ENCODE data around the gene KPTN. TPM values are rescaled to one million over a fixed set of nuclear protein-coding genes. Genes with fewer than 3 reads are reported as not detected.
A peak's percentile ranks its signal among the peaks of the same experiment; 100 is the strongest.

The KPTN gene
- total RNA-seq, 1 donor from 2014 or later, result 9.1 TPM

DNA sequence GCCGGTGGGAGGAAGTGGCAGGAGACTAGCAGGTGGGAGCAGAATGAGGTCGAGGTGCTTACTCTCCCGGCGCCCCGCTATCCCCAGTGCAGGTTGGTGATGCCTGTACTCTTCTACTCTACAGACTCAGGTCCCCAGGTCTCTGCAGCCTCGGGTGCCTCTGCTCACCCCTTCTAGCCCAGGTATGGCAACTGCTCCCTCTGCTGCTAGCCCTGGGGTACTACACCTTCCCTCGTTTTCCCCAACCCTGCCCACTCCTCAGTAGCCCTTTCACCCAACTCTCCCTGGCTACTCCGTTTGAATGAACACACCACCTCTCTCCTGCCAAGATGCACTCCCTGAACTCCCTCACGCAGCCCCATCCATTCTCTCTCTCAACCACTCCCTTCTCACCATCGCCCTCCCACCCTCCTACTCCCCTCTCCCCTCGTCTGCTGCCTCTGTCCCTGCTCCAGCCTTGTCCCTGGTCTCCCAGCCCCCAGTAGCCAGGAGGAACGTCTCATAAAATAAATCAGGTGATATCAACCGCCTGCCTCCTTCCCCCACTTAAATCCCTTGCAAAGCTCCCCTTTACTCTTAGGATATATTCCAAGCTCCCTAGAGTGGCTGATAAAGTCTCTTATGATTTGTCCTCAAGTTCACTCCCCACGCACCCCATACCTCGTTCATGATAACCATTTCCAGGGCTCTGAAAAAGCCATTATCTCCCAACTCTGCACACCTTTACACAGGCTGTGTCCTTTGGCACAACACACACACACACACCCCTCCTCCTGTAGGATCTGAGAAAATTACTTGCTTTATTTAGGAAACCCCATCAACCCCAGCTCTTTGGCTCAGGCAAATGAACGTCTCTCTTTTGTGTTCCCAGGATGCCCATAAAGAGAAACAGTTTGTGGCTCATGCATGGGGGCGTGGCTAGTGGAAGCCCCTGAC is 56.5 kb downstream of the KPTN start:
- ATAC-seq, result peak; percentile 61
- no peak for DNase-seq (ENCODE audit: missing footprints)
- intact Hi-C loops (cut with DNase I), result loop anchor here (2.0 to 10.0 kb wide), 2 partner anchors 133 to 279 kb away; no protein-coding TSS in a partner anchor

Other genes with a start within 250 kb of the KPTN start
- 21.2 TPM for gene CCDC9, start 227.7 kb downstream of the KPTN start, total RNA-seq
- gene INAFM1, start 209.3 kb downstream of the KPTN start, total RNA-seq, result 11.2 TPM
- gene C5AR1, start 174.4 kb downstream of the KPTN start, total RNA-seq, result 5.0 TPM
- 0.95 TPM for gene C5AR2, start 152.0 kb downstream of the KPTN start, total RNA-seq
- 8.0 TPM for gene DHX34, start 134.9 kb downstream of the KPTN start, total RNA-seq
- gene MEIS3, start 64.7 kb downstream of the KPTN start, total RNA-seq, result 3.8 TPM
- 0.46 TPM for gene SLC8A2, start 12.3 kb downstream of the KPTN start, total RNA-seq
- gene NAPA, start 30.8 kb upstream of the KPTN start, total RNA-seq, result 119 TPM
- gene ZNF541, start 88.9 kb upstream of the KPTN start, total RNA-seq, result 1.2 TPM
- gene BICRA, start 124.9 kb upstream of the KPTN start, total RNA-seq, result 8.8 TPM
- 60.5 TPM for gene EHD2, start 229.2 kb upstream of the KPTN start, total RNA-seq